GM13977 (cell line): ENCODE measurements around the gene ITGAE.

Experiments
- DNase-seq: peaks from one replicate; pipeline ENCODE4 v3.0.0; 2012; ENCODE audit warnings: low spot score
- in situ Hi-C: fragments of 300-500 bp; cut with MboI; formaldehyde crosslinking; loops from one replicate; pipeline ENCODE4 v1.12.0; 2022; ENCODE audit warnings: low sequenced_read_pairs, low pct_unique_long_range_greater_than_20kb, mixed read lengths, inconsistent platforms; ENCODE audit not compliant: unreplicated experiment
- TF ChIP-seq, protein P1 (sequence below): IDR thresholded peaks from 2 replicates; pipeline ENCODE4 v1.5.1; 2012; ENCODE audit warnings: mild to moderate bottlenecking, control low read depth; ENCODE audit not compliant: insufficient read depth; ENCODE audit errors: extremely low read depth, missing control alignments

ITGAE gene

DNA sequence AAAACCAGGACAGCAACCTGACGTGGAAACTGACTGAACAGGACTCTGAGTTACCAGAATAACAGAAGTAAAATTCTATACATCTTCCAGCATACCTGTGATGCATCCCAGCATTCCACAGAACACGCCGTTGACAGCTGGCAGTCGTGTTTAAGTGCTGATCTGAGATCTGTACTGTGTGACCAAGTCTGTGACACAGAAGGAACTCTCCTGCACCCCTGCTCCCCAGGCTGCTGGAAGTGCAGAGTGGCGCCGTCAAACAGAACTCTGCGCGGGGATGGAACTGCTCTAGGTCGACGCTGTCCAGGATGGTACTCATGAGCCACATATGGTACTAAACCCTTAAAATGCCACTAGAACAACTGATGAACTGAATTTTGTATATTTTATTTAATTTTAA, 804 bp upstream of the ITGAE start:
- TF ChIP-seq, protein P1, sequence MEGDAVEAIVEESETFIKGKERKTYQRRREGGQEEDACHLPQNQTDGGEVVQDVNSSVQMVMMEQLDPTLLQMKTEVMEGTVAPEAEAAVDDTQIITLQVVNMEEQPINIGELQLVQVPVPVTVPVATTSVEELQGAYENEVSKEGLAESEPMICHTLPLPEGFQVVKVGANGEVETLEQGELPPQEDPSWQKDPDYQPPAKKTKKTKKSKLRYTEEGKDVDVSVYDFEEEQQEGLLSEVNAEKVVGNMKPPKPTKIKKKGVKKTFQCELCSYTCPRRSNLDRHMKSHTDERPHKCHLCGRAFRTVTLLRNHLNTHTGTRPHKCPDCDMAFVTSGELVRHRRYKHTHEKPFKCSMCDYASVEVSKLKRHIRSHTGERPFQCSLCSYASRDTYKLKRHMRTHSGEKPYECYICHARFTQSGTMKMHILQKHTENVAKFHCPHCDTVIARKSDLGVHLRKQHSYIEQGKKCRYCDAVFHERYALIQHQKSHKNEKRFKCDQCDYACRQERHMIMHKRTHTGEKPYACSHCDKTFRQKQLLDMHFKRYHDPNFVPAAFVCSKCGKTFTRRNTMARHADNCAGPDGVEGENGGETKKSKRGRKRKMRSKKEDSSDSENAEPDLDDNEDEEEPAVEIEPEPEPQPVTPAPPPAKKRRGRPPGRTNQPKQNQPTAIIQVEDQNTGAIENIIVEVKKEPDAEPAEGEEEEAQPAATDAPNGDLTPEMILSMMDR = no peak
- DNase-seq = no peak
- in situ Hi-C loops = no loop called here

DNA sequence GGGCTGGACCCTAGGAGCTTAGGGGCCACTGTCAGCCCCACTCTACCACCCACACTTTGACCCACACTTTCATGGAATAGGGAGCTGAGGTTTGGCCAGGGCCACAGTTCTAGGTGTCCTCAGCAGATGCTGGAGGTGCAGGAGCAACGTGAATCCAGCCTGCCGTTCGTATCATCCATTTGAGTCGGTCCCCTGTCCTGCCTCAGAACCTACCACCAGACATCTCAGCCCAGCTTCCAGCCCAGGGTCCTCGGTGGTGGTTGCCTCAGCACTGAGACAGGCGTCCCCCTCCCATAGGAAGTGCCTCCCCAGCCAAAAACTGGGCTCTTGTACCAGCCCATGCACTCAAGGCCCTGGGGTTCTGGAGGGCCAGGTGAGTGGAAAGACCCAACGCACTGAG, 359 bp upstream of the ITGAE start:
- TF ChIP-seq, protein P1 = no peak
- in situ Hi-C loops = no loop called here
- DNase-seq = no peak

DNA sequence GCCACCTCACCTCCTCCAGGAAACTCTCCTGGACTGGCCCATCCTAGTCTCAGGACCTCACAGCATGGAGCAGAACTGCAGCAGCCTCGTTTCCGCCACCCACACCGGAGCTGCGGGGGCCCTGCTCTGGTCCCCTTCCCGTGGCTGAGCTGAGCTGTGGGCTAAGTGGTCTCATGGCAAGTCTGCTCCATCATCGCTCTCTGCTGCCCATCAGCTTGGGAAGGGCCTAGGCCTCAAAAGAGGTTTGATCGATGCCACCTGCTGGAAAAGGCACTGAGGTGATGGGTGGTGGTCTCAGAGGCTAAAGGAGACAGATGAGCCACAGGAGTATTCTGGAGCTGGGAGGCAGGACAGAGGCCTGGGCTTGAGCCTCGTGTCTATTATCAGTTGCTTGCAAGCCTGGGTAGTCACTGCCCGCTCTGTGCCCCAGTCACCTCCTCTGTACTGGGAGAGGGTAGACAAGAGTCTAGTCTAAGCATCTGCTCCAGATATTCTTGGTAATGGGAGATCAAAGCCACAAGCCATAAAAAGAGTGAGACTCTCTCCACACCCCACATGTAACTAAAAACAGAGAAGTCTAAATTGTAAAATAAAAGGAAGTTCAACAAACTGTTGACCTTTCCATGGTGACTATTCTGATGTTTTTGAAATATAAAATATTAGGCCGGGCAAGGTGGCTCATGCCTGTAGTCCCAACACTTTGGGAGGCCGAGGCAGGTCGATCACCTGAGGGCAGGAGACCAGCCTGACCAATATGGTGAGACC, 1.6 kb downstream of the ITGAE start:
- TF ChIP-seq, protein P1 = no peak
- in situ Hi-C loops = no loop called here
- DNase-seq = no peak

DNA sequence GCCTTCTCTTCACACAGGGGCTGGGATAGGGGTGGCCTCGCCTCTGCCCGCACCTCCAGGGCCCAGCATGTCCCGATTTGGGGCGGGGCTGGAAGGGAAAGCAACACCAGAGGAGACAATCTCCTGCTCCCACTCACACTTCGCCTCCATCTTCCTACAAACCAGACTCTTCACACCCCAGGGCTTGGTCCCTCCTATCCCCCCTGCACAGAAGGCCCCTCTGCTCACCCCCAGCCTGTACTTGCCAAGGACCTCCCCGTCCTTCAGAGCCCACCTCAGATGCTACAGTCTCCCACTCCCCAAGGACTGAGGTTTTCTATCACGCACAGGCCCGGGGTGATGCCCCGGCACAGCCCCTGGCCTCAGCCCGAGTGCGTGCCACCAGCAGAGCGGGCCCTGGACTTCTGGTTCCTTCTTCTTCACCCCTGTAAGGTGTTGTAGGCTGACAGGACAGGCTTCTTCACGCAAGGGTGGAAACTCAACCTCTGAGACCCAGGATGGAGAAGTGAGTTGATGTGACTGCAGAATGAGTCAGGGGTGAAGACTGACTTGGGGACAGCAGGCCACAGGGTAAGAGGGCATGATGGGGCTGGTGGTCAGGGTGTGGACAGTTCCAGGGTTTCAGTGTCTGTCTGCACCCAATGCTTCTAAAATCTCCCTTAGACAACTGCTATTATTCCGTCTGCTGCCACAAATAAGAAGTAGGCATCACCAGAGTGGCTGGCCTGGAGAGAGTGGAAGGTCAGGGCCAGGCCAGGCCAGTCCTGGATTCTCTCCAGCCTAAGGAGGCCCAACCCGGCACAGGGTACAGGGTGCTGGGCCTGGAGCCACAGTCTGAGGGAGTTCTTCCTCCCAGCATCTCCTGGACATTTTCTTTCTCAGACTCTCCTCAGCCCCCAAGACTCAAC, 2.5 kb downstream of the ITGAE start:
- peak; percentile 59 for DNase-seq
- TF ChIP-seq, protein P1 = no peak
- in situ Hi-C loops = no loop called here

DNA sequence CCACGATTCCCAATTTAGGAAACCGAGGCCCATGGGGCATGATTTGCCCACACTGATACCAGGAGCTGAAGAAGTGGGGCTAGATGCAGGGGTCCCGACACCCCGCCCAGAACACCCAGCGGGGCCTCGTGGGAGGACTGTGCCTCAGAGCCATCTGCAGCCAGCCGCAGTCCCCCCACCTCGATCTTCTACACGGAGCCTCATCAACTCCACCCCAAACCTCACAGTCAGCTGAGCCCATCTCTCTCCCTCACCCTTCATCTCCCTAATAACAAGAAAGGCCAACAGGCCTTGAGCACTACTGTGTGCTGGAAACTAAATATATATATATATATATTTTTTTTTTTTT, 4.2 kb downstream of the ITGAE start:
- TF ChIP-seq, protein P1 = no peak
- DNase-seq = peak; percentile 82
- in situ Hi-C loops = no loop called here

DNA sequence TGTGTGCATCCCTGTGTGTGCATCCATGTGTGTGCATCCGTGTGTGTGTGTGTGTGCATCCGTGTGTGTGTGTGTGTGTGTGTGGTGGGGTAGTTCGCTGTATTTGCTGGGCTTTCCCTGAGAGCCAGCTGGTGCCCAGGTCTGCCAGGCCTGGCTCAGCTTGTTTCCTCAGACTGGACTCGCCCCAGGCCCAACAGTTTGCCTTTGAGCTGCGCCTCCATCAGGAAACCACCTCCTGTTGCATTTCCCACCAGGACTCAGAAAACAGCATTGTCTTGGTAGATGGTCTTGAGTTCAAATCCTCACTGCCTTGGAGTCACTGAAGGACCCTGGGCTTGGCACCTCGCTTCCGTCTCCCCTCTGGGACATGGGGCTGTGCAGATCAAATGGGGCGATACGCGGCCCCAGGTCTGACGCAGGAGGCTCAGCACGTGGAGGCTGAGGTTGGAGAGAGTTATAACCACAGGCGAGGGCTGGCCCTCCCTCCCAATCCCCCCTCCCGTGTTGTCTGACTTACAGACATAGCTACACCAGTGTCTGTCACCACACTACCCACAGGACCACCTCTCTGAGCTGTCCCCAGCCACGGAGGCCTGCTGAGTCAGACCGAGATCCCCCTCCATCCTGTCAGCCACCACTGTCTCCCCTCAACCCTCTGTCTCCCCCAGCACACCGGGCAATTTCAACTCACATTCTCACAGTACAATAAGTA, 4.7 kb downstream of the ITGAE start:
- in situ Hi-C loops = no loop called here
- TF ChIP-seq, protein P1 = no peak
- peak; percentile 91 for DNase-seq
